Measurements from ENCODE around the gene GSG1.
A peak's percentile ranks its signal among the peaks of the same experiment; 100 is the strongest.
"Not testable (repeated sequence)": the region's sequence is repeated elsewhere in the genome, so short reads cannot be mapped to it uniquely, and the experiment has no call there.

GSG1 gene

GRCh38 chr12:13090054-13090453 lies 13.4 kb downstream of the GSG1 start:
- no peak for DNase-seq (ENCODE audit: low read depth)

- no peak for DNase-seq (ENCODE audit: low read depth)
Observed at GRCh38 chr12:13088496-13088895, 15.0 kb downstream of the GSG1 start.

GRCh38 chr12:13087766-13088165 lies 15.7 kb downstream of the GSG1 start:
- DNase-seq (ENCODE audit: low read depth): no peak

DNA sequence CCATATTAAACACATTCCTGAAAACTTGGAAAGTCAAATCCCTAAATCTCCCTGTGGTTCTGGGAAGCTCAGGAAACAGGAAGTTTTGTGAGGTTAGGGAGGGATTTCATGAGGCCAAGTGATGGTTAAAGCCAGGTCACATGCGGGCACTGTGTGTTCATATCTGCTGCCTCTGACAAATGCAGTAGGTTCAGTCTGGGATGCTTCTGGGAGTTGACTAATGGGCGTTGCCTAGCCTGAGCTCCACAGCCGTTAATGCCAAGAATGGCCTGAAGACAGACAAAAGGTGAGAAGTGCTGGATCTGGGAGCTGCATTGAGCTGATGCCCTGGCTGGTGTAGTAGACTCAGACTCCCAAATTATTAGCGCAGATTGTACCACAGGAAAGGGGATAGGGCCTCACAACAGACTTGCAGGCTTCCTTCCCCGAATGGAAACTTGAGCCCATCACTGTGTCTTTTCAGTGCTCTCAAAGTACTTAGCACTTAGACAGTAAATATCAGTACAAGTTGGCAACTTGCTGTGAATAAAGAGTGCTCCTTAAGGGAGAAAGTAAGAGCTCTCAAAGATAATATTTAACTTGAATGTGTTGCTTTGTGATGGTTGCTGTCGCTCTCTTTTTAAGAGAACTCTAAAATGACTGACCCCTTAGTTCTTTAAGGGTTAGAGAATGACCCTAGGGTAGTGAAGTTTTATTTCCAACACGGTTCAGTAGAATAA lies 17.3 kb downstream of the GSG1 start:
- DNase-seq (ENCODE audit: low read depth): no peak

GRCh38 chr12:13084898-13085640 lies 18.4 kb downstream of the GSG1 start:
- DNase-seq (ENCODE audit: low read depth): no peak

DNA sequence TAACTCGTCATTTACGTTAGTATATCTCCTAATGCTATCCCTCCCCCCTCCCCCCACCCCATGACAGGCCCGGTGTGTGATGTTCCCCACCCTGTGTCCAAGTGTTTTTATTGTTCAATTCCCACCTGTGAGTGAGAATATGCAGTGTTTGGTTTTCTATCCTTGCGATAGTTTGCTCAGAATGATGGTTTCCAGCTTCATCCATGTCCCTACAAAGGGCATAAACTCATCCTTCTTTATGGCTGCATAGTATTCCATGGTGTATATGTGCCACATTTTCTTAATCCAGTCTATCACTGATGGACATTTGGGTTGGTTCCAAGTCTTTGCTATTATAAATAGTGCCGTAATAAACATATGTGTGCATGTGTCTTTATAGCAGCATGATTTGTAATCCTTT lies 19.8 kb downstream of the GSG1 start:
- not testable (repeated sequence) for DNase-seq (ENCODE audit: low read depth)

GRCh38 chr12:13082861-13083260 lies 20.6 kb downstream of the GSG1 start:
- DNase-seq (ENCODE audit: low read depth): no peak

- no peak for DNase-seq (ENCODE audit: low read depth)
Observed at GRCh38 chr12:13080266-13080665, 23.2 kb downstream of the GSG1 start.

DNA sequence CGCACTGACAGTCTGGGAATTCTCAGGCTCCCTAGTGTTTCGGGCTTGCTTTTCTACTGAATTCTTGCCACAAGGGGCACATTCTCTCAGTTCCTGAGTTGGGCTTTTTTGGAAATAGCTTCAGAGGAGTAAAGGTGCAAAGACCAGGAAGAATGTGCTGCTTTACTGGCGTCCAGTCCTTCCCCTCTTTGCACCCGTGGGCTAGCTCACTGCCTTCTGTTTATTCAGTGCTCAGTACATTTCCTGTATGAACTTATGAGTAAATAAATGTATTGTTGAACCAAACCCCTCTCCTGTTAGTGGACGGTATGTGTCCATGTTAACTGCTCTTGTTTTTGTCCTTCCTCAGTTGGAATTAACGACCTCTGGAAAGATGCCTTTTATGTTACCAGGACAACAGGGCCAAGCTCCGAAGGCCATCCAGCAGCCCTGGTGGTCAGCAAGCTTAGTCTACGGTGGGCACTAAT lies 24.0 kb downstream of the GSG1 start:
- DNase-seq (ENCODE audit: low read depth): no peak

DNA sequence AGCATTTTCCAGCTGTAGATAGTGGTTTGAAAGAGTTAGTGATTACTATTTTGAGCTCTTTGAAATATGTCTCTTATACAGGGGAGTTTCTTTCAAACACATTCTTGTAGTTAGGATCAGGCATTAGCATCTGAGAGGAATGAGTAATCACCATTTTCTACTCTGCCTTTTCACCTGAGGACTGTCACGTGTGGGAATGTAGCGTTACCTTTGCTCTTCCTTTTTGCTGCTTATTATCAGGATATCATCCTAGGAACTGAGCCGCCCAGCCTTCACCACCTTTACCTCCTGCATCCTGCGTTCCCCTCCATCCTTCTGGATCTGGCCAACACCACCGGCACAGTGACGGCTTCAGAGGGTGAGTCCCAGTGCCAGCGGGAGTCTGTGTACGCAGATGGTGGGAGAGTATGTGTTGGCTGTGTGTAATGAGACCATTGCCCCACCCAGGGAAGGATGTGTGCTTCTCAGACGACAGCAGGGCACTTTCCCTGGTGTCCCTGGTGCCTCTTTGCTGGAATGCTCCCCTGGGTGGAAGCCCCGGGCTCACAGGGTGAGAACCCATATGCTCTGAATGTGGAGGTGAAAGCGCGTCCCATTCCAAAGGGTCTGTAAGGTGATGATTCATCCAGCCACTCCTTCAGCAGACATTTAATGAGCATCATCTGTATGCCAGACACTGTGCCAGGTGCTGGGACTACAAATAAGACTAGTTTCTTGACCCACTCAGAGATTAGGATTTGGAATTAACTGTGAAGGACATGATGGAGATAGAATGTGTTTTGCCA lies 27.5 kb downstream of the GSG1 start:
- DNase-seq (ENCODE audit: low read depth): no peak

DNA sequence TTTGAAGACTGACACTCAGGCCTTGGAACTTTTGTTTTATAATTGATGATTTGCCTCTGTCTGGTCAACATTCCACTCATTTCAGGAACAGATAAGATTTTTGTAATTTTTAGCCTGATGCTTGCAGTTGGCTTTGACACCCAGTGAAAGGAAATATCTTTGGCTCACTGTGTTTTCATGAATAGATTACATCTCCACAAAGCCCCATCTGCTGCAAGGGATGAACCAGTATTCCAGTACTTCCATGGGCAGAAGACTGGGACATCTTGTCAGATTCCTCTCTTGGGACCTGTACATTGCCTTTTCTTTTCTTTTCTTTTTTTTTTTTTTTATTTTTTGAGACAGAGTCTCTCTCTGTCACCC lies 28.4 kb downstream of the GSG1 start:
- no peak for DNase-seq (ENCODE audit: low read depth)

GRCh38 chr12:13074396-13075117 lies 28.9 kb downstream of the GSG1 start:
- DNase-seq (ENCODE audit: low read depth): no peak

DNA sequence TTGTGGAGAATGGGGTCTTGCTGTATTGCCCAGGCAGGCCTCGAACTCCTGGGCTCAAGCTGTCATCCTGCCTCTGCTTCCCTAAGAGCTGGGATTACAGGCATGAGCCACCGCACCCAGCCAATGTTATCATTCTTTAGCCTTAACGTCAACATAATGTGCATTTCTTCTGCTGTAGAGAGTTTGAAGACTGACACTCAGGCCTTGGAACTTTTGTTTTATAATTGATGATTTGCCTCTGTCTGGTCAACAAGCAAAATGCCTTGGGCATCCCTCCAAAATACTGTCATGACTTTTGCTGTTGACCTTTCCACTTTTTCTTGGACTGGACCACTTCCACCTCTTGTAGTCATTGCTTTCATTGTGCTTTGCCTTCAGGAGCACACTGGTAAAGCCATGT lies 30.3 kb downstream of the GSG1 start:
- DNase-seq (ENCODE audit: low read depth): peak; percentile 21

GRCh38 chr12:13071305-13072280 lies 31.9 kb downstream of the GSG1 start:
- DNase-seq (ENCODE audit: low read depth): no peak

GRCh38 chr12:13069380-13069779 lies 34.1 kb downstream of the GSG1 start:
- no peak for DNase-seq (ENCODE audit: low read depth)

GRCh38 chr12:13067322-13067721 lies 36.1 kb downstream of the GSG1 start:
- DNase-seq (ENCODE audit: low read depth): no peak

DNA sequence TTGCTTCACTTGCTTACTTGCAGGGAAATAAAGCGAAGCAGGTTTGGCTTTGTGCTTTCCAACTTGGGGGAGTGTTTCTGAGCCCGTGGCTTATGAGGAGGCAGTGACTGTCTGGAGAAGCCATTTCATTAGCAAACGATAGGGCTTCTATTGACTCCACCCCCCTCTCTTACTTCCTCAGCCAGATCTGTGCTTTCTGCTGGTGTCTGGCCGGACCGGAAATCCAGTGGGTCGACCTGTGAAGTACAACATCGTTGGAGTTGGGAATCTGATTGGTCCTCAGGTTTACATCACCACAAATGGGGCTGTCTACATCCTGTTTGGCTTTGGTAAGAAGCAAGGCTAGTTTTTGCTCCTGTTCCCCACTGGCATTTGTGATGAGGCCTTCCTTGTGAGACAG lies 37.0 kb downstream of the GSG1 start:
- DNase-seq (ENCODE audit: low read depth): no peak

DNA sequence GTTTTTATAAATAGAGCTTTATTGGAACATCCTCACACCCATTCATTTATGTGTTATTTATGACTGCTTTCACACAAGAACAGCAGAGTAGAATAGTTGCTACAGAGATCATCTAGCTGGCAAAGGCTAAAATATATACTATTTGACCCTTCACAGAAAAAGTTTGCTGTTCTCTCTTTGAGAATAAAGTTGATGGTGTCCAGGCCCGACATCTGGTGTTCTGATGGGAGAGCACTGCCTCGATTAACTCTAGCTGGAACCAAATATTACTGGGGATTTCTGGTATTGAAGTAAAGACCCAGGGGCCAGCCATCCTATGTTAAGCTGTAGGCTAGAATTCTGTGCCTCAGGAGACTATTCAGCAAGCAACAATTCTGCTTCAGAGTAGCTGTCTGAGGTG lies 37.5 kb downstream of the GSG1 start:
- DNase-seq (ENCODE audit: low read depth): no peak

GRCh38 chr12:13062669-13063068 lies 40.8 kb downstream of the GSG1 start:
- no peak for DNase-seq (ENCODE audit: low read depth)

DNA sequence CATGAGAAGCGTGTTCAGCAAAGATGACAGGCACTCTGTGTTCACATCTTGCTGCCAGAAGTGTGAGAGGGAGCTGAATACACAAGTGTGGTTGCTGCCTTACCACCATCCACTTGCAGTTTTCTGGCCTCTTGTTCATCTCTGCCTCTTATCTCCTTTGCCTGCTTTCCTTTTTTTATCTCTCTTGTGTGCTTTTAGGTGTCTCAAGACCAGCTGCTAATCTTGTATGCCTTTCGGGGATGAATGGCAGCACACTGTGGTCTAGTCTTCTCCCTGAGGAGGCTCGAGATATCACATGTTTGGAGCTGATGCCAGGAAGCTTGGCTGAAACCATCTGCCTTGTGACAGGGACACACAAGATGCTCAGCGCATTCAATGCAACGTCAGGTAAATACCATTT lies 42.1 kb downstream of the GSG1 start:
- no peak for DNase-seq (ENCODE audit: low read depth)

DNA sequence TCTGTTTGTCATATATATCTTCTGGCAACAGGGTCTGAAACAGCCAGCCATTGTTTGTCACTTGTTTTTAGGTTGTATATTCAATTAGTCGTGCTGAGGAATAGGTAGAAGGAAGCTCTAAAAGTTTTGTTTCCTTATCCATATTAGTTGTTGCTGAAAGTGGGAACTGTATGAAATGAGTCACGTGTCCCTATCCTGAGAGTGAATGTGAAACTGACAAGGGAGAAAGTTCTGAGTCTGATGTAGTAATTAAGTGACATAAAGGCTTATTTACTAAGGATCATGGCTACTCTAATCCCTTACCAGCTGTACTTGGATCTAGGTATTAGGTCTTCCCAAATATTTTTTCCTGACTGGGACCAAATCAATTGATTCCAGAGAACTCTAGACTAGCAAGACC lies 42.9 kb downstream of the GSG1 start:
- no peak for DNase-seq (ENCODE audit: low read depth)

Measured in fibroblast of the conjunctiva (primary cell).